Activated CD8-positive, alpha-beta T cell treated with anti-CD3 and anti-CD28 coated beads for 36 hours (primary cell): Measurements from ENCODE around the gene GAS2L3. TPM values are rescaled to one million over a fixed set of nuclear protein-coding genes. Genes with fewer than 3 reads are reported as not detected.

Experiments used
- ATAC-seq: fragments of 200-7000 bp; cut with Tn5 transposase; one replicate; pipeline ENCODE4 v1.10.0; 2021; ENCODE audit warnings: mild to moderate bottlenecking, moderate library complexity
- CTCF ChIA-PET: fragments of 350-600 bp; sonication (Branson Sonifier 250); formaldehyde crosslinking; loops from one replicate; lab custom pipeline; 2021; ENCODE audit warnings: antibody characterized with exemption; lab: Charles Lee
- POLR2A ChIA-PET: fragments of 350-600 bp; sonication (Branson Sonifier 250); formaldehyde crosslinking; loops from one replicate; lab custom pipeline; 2021; ENCODE audit warnings: antibody characterized with exemption; lab: Charles Lee
- DNase-seq: peaks from one replicate; pipeline ENCODE4 v3.0.0-alpha.2; 2020
- H3K27ac Mint-ChIP-seq: one replicate; pipeline ENCODE4 v1.8.0; 2021; ENCODE audit warnings: mild to moderate bottlenecking, mixed read lengths
- H3K27me3 Mint-ChIP-seq: one replicate; pipeline ENCODE4 v1.8.0; 2021; ENCODE audit warnings: mixed read lengths
- H3K36me3 Mint-ChIP-seq: one replicate; pipeline ENCODE4 v1.8.0; 2021; ENCODE audit warnings: low read depth, mixed read lengths
- H3K4me1 Mint-ChIP-seq: one replicate; pipeline ENCODE4 v1.8.0; 2021; ENCODE audit warnings: low read depth, mixed read lengths
- H3K4me3 Mint-ChIP-seq: one replicate; pipeline ENCODE4 v1.8.0; 2021; ENCODE audit warnings: mild to moderate bottlenecking, moderate library complexity, mixed read lengths
- H3K9me3 Mint-ChIP-seq: one replicate; pipeline ENCODE4 v1.8.0; 2021; ENCODE audit warnings: mixed read lengths
- intact Hi-C: fragments of 100-400 bp; cut with micrococcal nuclease; formaldehyde crosslinking; loops from one replicate; pipeline ENCODE4 v1.10.0; 2022
- total RNA-seq, 2 experiments: library from RNA; stranded (reverse); gene quantifications; one replicate each; pipeline ENCODE4 v1.2.3, GENCODE V29; 2021
- TF ChIP-seq, protein P1 (sequence below): fragments of 200-600 bp; IDR thresholded peaks from one replicate; pipeline ENCODE4 v1.8.0; 2022; ENCODE audit warnings: antibody characterized with exemption, mild to moderate bottlenecking

Gene GAS2L3
- 1 to 10 TPM; 1.3 to 2.1 TPM for total RNA-seq

DNA sequence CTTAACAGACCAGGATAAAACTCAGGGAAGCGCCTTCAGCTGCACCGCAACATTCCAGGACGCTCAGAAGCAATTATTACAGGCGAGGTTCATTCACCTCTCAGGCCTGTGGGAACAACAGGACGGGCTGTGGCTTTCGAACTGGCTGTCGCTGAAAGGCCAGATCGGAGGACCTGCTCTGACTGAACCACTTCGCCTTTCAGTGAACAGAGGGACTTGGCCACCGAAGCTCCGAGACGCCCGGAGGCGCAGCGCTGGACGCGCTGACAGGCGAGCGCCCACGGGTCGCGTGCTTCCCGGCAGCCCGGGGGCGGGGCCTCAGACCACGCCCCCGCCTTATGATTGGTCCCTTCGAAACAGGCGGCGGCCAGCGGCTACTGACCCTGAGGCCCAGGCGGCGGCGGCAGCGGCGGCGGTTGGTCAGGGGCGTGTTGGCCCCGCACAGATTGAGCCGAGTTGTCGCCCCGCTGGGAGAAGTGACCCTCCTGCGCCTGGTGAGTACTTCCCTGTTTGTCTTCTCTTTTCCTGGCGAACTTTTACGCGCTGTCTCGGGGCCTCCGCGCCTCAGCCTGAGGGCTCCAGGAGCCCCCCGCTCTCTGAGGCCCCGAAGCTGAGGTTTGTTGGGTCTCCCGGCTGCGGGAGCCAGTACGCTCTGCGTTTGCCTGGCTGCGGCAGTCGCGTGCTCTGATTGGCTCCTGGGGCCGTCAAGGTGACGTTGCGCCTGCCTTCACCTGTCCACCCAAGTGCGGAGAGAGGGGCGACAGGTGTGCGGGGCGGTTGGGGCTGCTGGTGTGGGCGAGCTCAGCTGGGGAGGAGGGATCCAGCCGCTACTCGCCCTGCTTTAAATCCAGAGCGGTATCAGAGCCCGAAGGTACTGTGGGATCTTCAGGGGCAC lies at the start of gene GAS2L3:
Gene GAS2L3 (plus strand): TSS at position 393 of the 895 bp plus-strand sequence. CDS start 21,221 bp downstream, outside the sequence.
- Mint-ChIP-seq H3K9me3 (no peaks in the 10 kb centered on the region), H3K4me3 (peak within 1 kb of the TSS; percentile 82), H3K4me1 (peaks cover 11% of the 10 kb centered on the region), H3K36me3 (no peaks in the 10 kb centered on the region), H3K27me3 (peaks cover 26% of the 10 kb centered on the region), H3K27ac (peak within 1 kb of the TSS; percentile 71)
- TF ChIP-seq, protein P1, sequence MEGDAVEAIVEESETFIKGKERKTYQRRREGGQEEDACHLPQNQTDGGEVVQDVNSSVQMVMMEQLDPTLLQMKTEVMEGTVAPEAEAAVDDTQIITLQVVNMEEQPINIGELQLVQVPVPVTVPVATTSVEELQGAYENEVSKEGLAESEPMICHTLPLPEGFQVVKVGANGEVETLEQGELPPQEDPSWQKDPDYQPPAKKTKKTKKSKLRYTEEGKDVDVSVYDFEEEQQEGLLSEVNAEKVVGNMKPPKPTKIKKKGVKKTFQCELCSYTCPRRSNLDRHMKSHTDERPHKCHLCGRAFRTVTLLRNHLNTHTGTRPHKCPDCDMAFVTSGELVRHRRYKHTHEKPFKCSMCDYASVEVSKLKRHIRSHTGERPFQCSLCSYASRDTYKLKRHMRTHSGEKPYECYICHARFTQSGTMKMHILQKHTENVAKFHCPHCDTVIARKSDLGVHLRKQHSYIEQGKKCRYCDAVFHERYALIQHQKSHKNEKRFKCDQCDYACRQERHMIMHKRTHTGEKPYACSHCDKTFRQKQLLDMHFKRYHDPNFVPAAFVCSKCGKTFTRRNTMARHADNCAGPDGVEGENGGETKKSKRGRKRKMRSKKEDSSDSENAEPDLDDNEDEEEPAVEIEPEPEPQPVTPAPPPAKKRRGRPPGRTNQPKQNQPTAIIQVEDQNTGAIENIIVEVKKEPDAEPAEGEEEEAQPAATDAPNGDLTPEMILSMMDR: no peak
- ChIA-PET POLR2A (no interaction called here), CTCF (no interaction called here)
- peak; percentile 94 for ATAC-seq
- DNase-seq: peak; percentile 65
- intact Hi-C loops: no loop called here

DNA sequence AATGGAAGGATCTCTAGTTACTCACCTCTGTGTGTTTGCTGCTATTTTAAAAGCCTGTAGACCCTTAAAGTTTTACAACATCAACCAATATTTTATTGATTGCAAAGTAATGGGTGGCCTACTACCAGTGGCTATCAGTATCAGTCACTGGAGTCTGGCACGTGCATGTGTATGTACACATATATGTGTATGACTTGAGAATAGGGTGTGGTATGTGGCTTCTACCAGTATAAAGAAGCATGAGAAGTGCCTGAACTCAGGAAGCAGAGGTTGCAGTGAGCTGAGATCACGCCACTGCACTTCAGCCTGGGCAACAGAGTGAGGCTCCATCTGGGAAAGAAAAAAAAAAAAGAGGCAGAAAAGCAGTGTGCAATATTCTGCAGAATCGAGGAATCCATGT lies 45.5 kb upstream of the GAS2L3 start:
- H3K4me3 Mint-ChIP-seq: no peak overlapping the region
- POLR2A ChIA-PET: no interaction called here
- H3K36me3 Mint-ChIP-seq: no peaks in the 10 kb centered on the region
- no peak for ATAC-seq
- no peak overlapping the region for H3K27ac Mint-ChIP-seq
- H3K4me1 Mint-ChIP-seq: no peaks in the 10 kb centered on the region
- peaks cover 6% of the 10 kb centered on the region for H3K27me3 Mint-ChIP-seq
- intact Hi-C loops: no loop called here
- CTCF ChIA-PET: no interaction called here
- H3K9me3 Mint-ChIP-seq: no peaks in the 10 kb centered on the region
- TF ChIP-seq, protein P1: no peak
- no peak for DNase-seq

DNA sequence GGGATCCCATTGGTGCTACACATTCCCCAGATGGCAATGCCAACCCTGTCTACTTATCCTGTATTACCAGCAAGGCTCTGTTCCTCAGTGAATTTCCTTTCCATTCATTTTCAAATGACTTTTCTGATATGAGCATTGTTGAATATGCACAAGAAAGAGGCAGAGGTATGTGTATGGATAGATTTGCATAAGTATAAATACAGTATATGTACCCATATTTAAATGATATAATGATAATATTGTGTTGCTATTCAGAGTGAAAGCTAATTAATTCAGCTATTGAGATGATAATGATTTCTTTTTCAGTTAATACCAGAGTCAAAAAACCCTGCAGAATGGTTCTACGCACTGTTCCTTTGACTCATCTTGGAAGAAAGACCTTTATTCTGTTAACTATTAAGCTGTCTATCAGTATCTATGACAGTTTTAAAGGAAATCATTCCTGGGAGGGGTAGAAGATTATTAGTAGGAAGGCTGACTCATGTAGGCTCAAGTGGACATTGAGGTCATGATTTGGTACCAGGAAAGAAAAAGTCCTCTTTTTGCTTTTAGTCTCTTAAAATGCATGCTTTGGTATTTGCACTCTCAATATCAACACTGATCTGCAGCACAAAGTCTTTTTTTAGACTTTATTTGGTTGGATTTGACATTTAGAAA lies 44.9 kb upstream of the GAS2L3 start:
- intact Hi-C loops: no loop called here
- Mint-ChIP-seq H3K9me3 (no peaks in the 10 kb centered on the region), H3K27me3 (peaks cover 6% of the 10 kb centered on the region), H3K27ac (no peak overlapping the region), H3K36me3 (no peaks in the 10 kb centered on the region), H3K4me1 (no peaks in the 10 kb centered on the region), H3K4me3 (no peak overlapping the region)
- no peak for DNase-seq
- ChIA-PET POLR2A (no interaction called here), CTCF (no interaction called here)
- TF ChIP-seq, protein P1: no peak
- no peak for ATAC-seq

DNA sequence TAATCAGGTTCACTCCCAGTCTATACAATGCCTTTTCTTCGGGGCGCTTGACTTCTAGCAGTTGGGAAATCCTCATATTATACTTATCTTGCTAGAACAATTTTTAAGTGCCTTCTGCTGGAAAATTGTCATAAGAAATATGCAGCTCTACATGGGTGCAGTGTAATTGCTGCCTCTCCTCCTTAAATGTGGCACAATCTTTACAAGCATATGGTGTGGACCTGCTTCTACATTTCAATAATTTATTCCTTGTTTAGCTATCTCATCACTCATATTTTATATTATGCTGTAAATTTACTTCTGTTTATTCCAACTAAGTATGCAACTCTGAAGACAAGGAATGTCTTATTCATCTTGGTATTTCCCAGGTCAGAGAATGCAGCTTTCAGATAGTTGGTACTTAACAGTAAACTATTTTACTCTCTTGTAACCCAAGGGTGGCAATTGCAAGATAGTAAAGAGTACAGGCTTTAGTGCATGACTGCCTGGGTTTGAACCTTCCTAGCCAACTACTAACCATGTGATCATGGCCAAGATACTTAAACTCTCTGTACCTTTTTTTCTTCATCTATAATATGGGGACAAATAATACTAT lies 43.6 kb upstream of the GAS2L3 start:
- POLR2A ChIA-PET: no interaction called here
- Mint-ChIP-seq H3K9me3 (no peaks in the 10 kb centered on the region), H3K4me1 (no peaks in the 10 kb centered on the region), H3K4me3 (no peak overlapping the region), H3K27ac (no peak overlapping the region), H3K27me3 (peaks cover 7% of the 10 kb centered on the region), H3K36me3 (no peaks in the 10 kb centered on the region)
- intact Hi-C loops: no loop called here
- ATAC-seq (no peak), DNase-seq (no peak)
- CTCF ChIA-PET: no interaction called here
- TF ChIP-seq, protein P1: no peak
